ENCODE results near the gene SH2D3A.
"Not testable (repeated sequence)": the region's sequence is repeated elsewhere in the genome, so short reads cannot be mapped to it uniquely, and the experiment has no call there.

SH2D3A gene

GRCh38 chr19:6769006-6769619 lies 1.9 kb upstream of the SH2D3A start:
- TF ChIP-seq CTCF (IDR thresholded peaks at IDR 0.05; ENCODE audit: low read depth, low read length, missing control alignments): peak; percentile 50
- no peak overlapping the region for H3K4me3 ChIP-seq (ENCODE audit: low read depth, low read length)
- no peak for DNase-seq (ENCODE audit: low read depth)

DNA sequence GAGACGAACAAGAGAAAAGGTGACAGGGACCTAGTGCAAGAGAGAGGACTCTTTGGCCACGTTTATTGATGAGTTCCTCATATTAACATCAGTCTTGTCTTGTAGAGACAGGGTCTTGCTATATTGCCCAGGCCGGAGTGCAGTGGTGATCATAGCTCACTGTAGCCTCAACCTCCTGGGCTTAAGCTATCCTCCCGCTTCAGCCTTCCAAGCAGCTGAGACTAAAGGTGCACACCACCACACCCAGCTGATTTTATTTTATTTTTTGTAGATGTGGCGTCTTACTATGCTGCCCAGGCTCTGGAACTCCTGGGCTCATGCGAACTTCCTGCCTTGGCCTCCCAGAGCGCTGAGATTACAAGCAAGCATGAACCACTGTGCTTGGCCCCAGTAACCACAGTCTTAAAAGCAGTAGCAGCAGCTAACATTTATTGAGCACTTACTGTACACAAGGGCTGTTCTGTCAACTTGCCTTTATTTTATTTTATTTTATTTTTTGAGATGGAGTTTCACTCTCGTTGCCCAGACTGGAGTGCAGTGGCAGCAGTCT lies 1.1 kb upstream of the SH2D3A start:
- no peak for TF ChIP-seq CTCF (IDR thresholded peaks at IDR 0.05; ENCODE audit: low read depth, low read length, missing control alignments)
- H3K4me3 ChIP-seq (ENCODE audit: low read depth, low read length): peak overlapping the region; percentile 63
- no peak for DNase-seq (ENCODE audit: low read depth)

DNA sequence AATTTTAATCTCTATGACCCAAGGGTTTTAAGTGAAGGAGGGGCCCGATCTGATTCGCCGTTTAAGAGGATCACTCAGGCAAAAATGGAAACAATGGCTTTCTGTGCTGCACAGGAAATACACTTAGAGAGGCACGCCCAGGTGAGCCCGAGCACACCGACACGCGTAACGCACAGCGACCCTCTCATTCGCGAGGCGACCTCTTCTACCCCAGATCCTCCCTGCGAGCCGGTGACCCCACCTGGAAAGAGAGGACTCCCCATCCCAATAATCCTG lies 216 bp downstream of the SH2D3A start:
- peak overlapping the region; percentile 63 for H3K4me3 ChIP-seq (ENCODE audit: low read depth, low read length)
- no peak for DNase-seq (ENCODE audit: low read depth)
- TF ChIP-seq CTCF (IDR thresholded peaks at IDR 0.05; ENCODE audit: low read depth, low read length, missing control alignments): no peak

DNA sequence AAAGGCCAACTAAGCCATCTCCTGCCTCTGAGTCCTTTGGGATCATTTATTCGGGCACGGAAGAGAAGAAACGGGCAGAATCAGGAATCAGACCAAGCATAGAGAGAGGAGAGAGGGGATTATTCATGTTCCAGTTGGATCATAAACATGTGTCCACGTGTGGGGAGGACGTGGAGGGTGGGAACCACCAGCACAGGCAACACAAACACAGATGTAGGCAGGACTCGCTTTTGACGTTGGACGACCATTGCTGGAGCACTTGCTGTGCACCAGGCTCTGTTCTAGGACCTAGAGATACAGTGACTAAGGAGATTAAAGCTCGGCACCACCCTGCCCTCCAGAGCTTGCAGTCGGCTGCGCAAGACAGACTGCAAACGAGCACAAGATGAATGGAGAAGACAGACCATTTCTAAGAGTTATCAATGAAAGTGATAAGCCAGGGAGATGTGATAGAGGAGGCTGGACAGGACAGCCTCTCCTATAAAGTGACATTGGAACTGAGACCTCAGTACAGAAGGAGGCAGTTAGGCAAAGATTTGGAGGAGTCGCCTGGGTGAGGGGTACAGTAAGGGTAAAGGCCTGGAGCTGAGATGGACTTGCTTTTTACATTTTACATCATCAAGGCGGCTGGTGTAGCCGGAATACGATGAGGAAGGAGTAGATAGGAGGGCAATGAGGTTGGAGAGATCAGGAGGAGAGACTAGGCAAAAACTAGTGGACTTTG lies 716 bp downstream of the SH2D3A start:
- DNase-seq (ENCODE audit: low read depth): no peak
- TF ChIP-seq CTCF (IDR thresholded peaks at IDR 0.05; ENCODE audit: low read depth, low read length, missing control alignments): no peak
- H3K4me3 ChIP-seq (ENCODE audit: low read depth, low read length): peak overlapping the region; percentile 63

GRCh38 chr19:6765738-6766356 lies 1.4 kb downstream of the SH2D3A start:
- no peak for TF ChIP-seq CTCF (IDR thresholded peaks at IDR 0.05; ENCODE audit: low read depth, low read length, missing control alignments)
- no peak for DNase-seq (ENCODE audit: low read depth)
- peak overlapping the region; percentile 63 for H3K4me3 ChIP-seq (ENCODE audit: low read depth, low read length)

GRCh38 chr19:6762253-6762797 lies 4.9 kb downstream of the SH2D3A start:
- H3K4me3 ChIP-seq (ENCODE audit: low read depth, low read length); DNase-seq (ENCODE audit: low read depth): not testable (repeated sequence)

GRCh38 chr19:6761053-6761676 lies 6.1 kb downstream of the SH2D3A start:
- TF ChIP-seq CTCF (IDR thresholded peaks at IDR 0.05; ENCODE audit: low read depth, low read length, missing control alignments): no peak
- no peak overlapping the region for H3K4me3 ChIP-seq (ENCODE audit: low read depth, low read length)
- DNase-seq (ENCODE audit: low read depth): no peak
